Fibroblast of villous mesenchyme (primary cell): ENCODE results near the gene RPS6KL1. TPM values are rescaled to one million over a fixed set of nuclear protein-coding genes. Genes with fewer than 3 reads are reported as not detected.

Experiments
- DNase-seq: peaks from one replicate; pipeline ENCODE4 v3.0.0-alpha.2; 2010; ENCODE audit warnings: low read depth
- H3K4me3 ChIP-seq: 2 replicates; pipeline ENCODE4 v1.5.1; 2011; ENCODE audit warnings: low read depth, mild to moderate bottlenecking, low read length
- CTCF ChIP-seq: IDR thresholded peaks from 2 replicates; pipeline ENCODE4 v1.5.1; 2012; ENCODE audit warnings: low read depth, mild to moderate bottlenecking, low read length; ENCODE audit not compliant: insufficient read depth
- total RNA-seq: library from RNA; depleted of rRNA; stranded (reverse); fragments of >200 nt; gene quantifications from 2 replicates; pipeline ENCODE4 v1.2.3, GENCODE V29; 2012

The RPS6KL1 gene
- total RNA-seq, 1 donor = 2.2 TPM

- TF ChIP-seq CTCF = no peak
- no peak for DNase-seq
- peak overlapping the region; percentile 35 for H3K4me3 ChIP-seq
These were observed 32.9 kb upstream of the RPS6KL1 start for GRCh38 chr14:74956027-74956279.

- H3K4me3 ChIP-seq = peak within 1 kb of the TSS; percentile 64
- TF ChIP-seq CTCF = no peak
- peak; percentile 46 for DNase-seq
These were observed 32.4 kb upstream of the RPS6KL1 start, which contains the start of gene PGF for GRCh38 chr14:74955229-74956026. PGF (minus strand) TSS chr14:74955597; CDS start chr14:74955242, 355 bp downstream.

- H3K4me3 ChIP-seq = peak overlapping the region; percentile 64
- DNase-seq = no peak
- no peak for TF ChIP-seq CTCF
These were observed 31.8 kb upstream of the RPS6KL1 start for GRCh38 chr14:74954947-74955228.

GRCh38 chr14:74954232-74954946, 31.3 kb upstream of the RPS6KL1 start:
- TF ChIP-seq CTCF = no peak
- DNase-seq = no peak
- peak overlapping the region; percentile 64 for H3K4me3 ChIP-seq

- DNase-seq = no peak
- peak overlapping the region; percentile 64 for H3K4me3 ChIP-seq
- TF ChIP-seq CTCF = no peak
These were observed 30.6 kb upstream of the RPS6KL1 start for GRCh38 chr14:74953686-74954085.

GRCh38 chr14:74952697-74953484, 29.8 kb upstream of the RPS6KL1 start:
- no peak for TF ChIP-seq CTCF
- DNase-seq = no peak
- H3K4me3 ChIP-seq = peak overlapping the region; percentile 64
